ENCODE results near the gene EIF3B. TPM values are rescaled to one million over a fixed set of nuclear protein-coding genes. Genes with fewer than 3 reads are reported as not detected.
"Not testable (repeated sequence)": the region's sequence is repeated elsewhere in the genome, so short reads cannot be mapped to it uniquely, and the experiment has no call there.

EIF3B gene
- polyA plus RNA-seq (2011; rRNA removed): 92.7 and 106 TPM in 2 replicates
- polyA minus RNA-seq (2011; rRNA and poly(A)+ RNA removed): 57.7 and 83.7 TPM in 2 replicates

- peak within 1 kb of the TSS; percentile 100 for H3K4me3 ChIP-seq (ENCODE audit: low read depth, low read length)
- no peak for TF ChIP-seq CTCF (IDR thresholded peaks at IDR 0.05; ENCODE audit: insufficient read depth, low read depth, low read length)
- H3K27me3 ChIP-seq (ENCODE audit: control insufficient read depth, insufficient read depth, low read length): no peaks in the 10 kb centered on the region
- ChIA-PET CTCF (no interaction called here), POLR2A (interaction anchor here (0.7 kb wide), 1 partner anchor 91 kb away, joined by 3 read pairs; no protein-coding TSS in a partner anchor)
- peak; percentile 43 for DNase-seq (ENCODE audit: low read depth)
- H3K36me3 ChIP-seq (ENCODE audit: control insufficient read depth, insufficient read depth, low read length): peaks cover 1% of the 10 kb centered on the region; the same call in 1 of the 2 replicates
Observed at GRCh38 chr7:2354186-2354938, at the start of gene EIF3B. Gene EIF3B (plus strand): TSS chr7:2354827. CDS start chr7:2354922, 95 bp downstream.

- H3K36me3 ChIP-seq (ENCODE audit: control insufficient read depth, insufficient read depth, low read length); CTCF ChIA-PET; POLR2A ChIA-PET; DNase-seq (ENCODE audit: low read depth); H3K4me3 ChIP-seq (ENCODE audit: low read depth, low read length); H3K27me3 ChIP-seq (ENCODE audit: control insufficient read depth, insufficient read depth, low read length): not testable (repeated sequence)
Observed at GRCh38 chr7:2305258-2305657, 49.4 kb upstream of the EIF3B start.

- Histone ChIP-seq H3K36me3 (ENCODE audit: control insufficient read depth, insufficient read depth, low read length) (no peaks in the 10 kb centered on the region), H3K4me3 (ENCODE audit: low read depth, low read length) (no peak overlapping the region), H3K27me3 (ENCODE audit: control insufficient read depth, insufficient read depth, low read length) (no peaks in the 10 kb centered on the region)
- ChIA-PET CTCF (interaction anchor here (1.1 kb wide), 1 partner anchor 9 kb away, joined by 3 read pairs; no protein-coding TSS in a partner anchor), POLR2A (no interaction called here)
- no peak for DNase-seq (ENCODE audit: low read depth)
- TF ChIP-seq CTCF (IDR thresholded peaks at IDR 0.05; ENCODE audit: insufficient read depth, low read depth, low read length): no peak
Observed at GRCh38 chr7:2306688-2307087, 47.9 kb upstream of the EIF3B start.

- ChIA-PET CTCF (no interaction called here), POLR2A (no interaction called here)
- H3K27me3 ChIP-seq (ENCODE audit: control insufficient read depth, insufficient read depth, low read length): no peaks in the 10 kb centered on the region
- H3K4me3 ChIP-seq (ENCODE audit: low read depth, low read length): no peak overlapping the region
- no peaks in the 10 kb centered on the region for H3K36me3 ChIP-seq (ENCODE audit: control insufficient read depth, insufficient read depth, low read length)
- TF ChIP-seq CTCF (IDR thresholded peaks at IDR 0.05; ENCODE audit: insufficient read depth, low read depth, low read length): no peak
- DNase-seq (ENCODE audit: low read depth): no peak
Observed at GRCh38 chr7:2307690-2308107, 46.9 kb upstream of the EIF3B start.

- CTCF ChIA-PET: no interaction called here
Observed at GRCh38 chr7:2309889-2310331, 44.7 kb upstream of the EIF3B start.

More at GRCh38 chr7:2309889-2310331, 44.7 kb upstream of the EIF3B start:
- Histone ChIP-seq H3K4me3 (ENCODE audit: low read depth, low read length) (no peak overlapping the region), H3K36me3 (ENCODE audit: control insufficient read depth, insufficient read depth, low read length) (no peaks in the 10 kb centered on the region), H3K27me3 (ENCODE audit: control insufficient read depth, insufficient read depth, low read length) (no peaks in the 10 kb centered on the region)
- POLR2A ChIA-PET: no interaction called here
- no peak for TF ChIP-seq CTCF (IDR thresholded peaks at IDR 0.05; ENCODE audit: insufficient read depth, low read depth, low read length)
- DNase-seq (ENCODE audit: low read depth): no peak
